PFSK-1 (cell line): ENCODE measurements around the gene LENG9.

Experiments
- FOXP2 ChIP-seq: optimal IDR thresholded peaks from 2 replicates; pipeline ENCODE3; 2011; ENCODE audit warnings: borderline replicate concordance, control low read depth, inconsistent platforms; ENCODE audit not compliant: insufficient read depth; ENCODE audit errors: extremely low read length, extremely low read depth
- POLR2AphosphoS5 ChIP-seq: IDR thresholded peaks from 2 replicates; pipeline ENCODE4 v1.6.1; 2012; ENCODE audit warnings: low read depth, mild to moderate bottlenecking, control low read depth, low read length, moderate library complexity
- REST ChIP-seq, 2 experiments: IDR thresholded peaks; 2 replicates each; pipeline versions ENCODE4 v1.6.1 to v1.8.0; 2011 to 2012; ENCODE audit warnings: low read depth in 2 of 2, low read length in 2 of 2, control low read depth in 1 of 2, inconsistent platforms in 1 of 2, mild to moderate bottlenecking in 1 of 2, moderate library complexity in 1 of 2; ENCODE audit not compliant: insufficient read depth in 1 of 2
- SIN3A ChIP-seq: IDR thresholded peaks from 2 replicates; pipeline ENCODE4 v1.6.1; 2012; ENCODE audit warnings: mild to moderate bottlenecking, low read length, moderate library complexity, borderline replicate concordance; ENCODE audit not compliant: insufficient read depth
- TAF1 ChIP-seq: IDR thresholded peaks from 2 replicates; pipeline ENCODE4 v1.6.1; 2012; ENCODE audit warnings: low read length, control low read depth, borderline replicate concordance; ENCODE audit not compliant: insufficient read depth

LENG9 gene

GRCh38 chr19:54454781-54455675 is 8.6 kb downstream of the LENG9 start:
- TF ChIP-seq REST (IDR thresholded peaks at IDR 0.05; ENCODE audit: insufficient read depth in 1 of 2, low read depth in 2 of 2, low read length in 2 of 2) (no peak), FOXP2 (no peak), TAF1 (no peak), POLR2AphosphoS5 (no peak), SIN3A (no peak)

GRCh38 chr19:54453921-54454780 is 9.4 kb downstream of the LENG9 start:
- TF ChIP-seq REST (IDR thresholded peaks at IDR 0.05; ENCODE audit: insufficient read depth in 1 of 2, low read depth in 2 of 2, low read length in 2 of 2) = no peak

GRCh38 chr19:54452626-54453025 is 11.0 kb downstream of the LENG9 start:
- TF ChIP-seq REST (IDR thresholded peaks at IDR 0.05; ENCODE audit: insufficient read depth in 1 of 2, low read depth in 2 of 2, low read length in 2 of 2) = no peak
- no peak for TF ChIP-seq FOXP2
- TF ChIP-seq TAF1 = no peak
- no peak for TF ChIP-seq POLR2AphosphoS5
- TF ChIP-seq SIN3A = no peak

GRCh38 chr19:54451997-54452396 is 11.6 kb downstream of the LENG9 start:
- TF ChIP-seq POLR2AphosphoS5 (no peak), REST (IDR thresholded peaks at IDR 0.05; ENCODE audit: insufficient read depth in 1 of 2, low read depth in 2 of 2, low read length in 2 of 2) (no peak), SIN3A (no peak), FOXP2 (no peak), TAF1 (no peak)
